Measurements from ENCODE around the gene FKRP. TPM values are rescaled to one million over a fixed set of nuclear protein-coding genes. Genes with fewer than 3 reads are reported as not detected.

Gene FKRP
- total RNA-seq, 1 experiment from 2014 or later: 19.4 TPM

- TF ChIP-seq ZBTB33 (IDR thresholded peaks at IDR 0.05; ENCODE audit: extremely low read depth, insufficient replicate concordance, low read length) (no peak), SP1 (IDR thresholded peaks at IDR 0.05; ENCODE audit: low read depth) (no peak)
- peaks cover 10 to 17% of the 10 kb centered on the region in 2 experiments for H3K4me1 ChIP-seq (ENCODE audit: control insufficient read depth in 1 of 2, insufficient read depth in 2 of 2, low read length in 2 of 2)
- peaks cover 0 to 2% of the 10 kb centered on the region in 2 experiments; a peak in 1 of 4 replicates for H3K36me3 ChIP-seq (ENCODE audit: control insufficient read depth in 1 of 2, insufficient read depth in 2 of 2, low read length in 2 of 2)
- ChIA-PET POLR2A (interaction anchor here (1.5 to 1.7 kb wide), 2 partner anchors 28 to 81 kb away, joined by 3 to 5 read pairs; no protein-coding TSS in a partner anchor), RAD21 (ENCODE audit: low non-redundant PET in 1 of 2, low total read pairs in 2 of 2, uncharacterized antibody in 2 of 2, unreplicated experiment in 2 of 2) (no interaction called here), CTCF (interaction anchor here (2.1 kb wide), 1 partner anchor 81 kb away, joined by 27 read pairs; no protein-coding TSS in a partner anchor)
- H3K9me3 ChIP-seq (ENCODE audit: control insufficient read depth in 1 of 2, insufficient read depth in 1 of 2, low read depth in 1 of 2, low read length in 2 of 2): no peaks in the 10 kb centered on the region
- no peaks in the 10 kb centered on the region for H3K79me2 ChIP-seq (ENCODE audit: insufficient read depth, low read length)
- intact Hi-C loops (cut with micrococcal nuclease): no loop called here
- no peak for DNase-seq (ENCODE audit: low read depth, low spot score)
- no peak for ATAC-seq
- no peak overlapping the region for H3K4me2 ChIP-seq (ENCODE audit: low read length)
- no TSS peak for BruUV-seq (replicated peaks)
- H4K20me1 ChIP-seq (ENCODE audit: insufficient read depth): no peaks in the 10 kb centered on the region
- no peak overlapping the region for H3K27ac ChIP-seq (ENCODE audit: low read depth, low read length)
- H3K9me2 ChIP-seq (ENCODE audit: insufficient read depth): no peaks in the 10 kb centered on the region
- no peak overlapping the region for H2AFZ ChIP-seq (ENCODE audit: low read depth, low read length, poor library complexity, severe bottlenecking)
- H3K27me3 ChIP-seq (ENCODE audit: insufficient read depth, low read length): no peaks in the 10 kb centered on the region
- H3K4me3 ChIP-seq (replicated peaks in 1 of 2; ENCODE audit: low read depth in 1 of 2, low read length in 2 of 2): no peak overlapping the region
- no peak overlapping the region for H3K9ac ChIP-seq (ENCODE audit: low read length)
Measured at GRCh38 chr19:46759206-46759605, 13.3 kb downstream of the FKRP start.

- Histone ChIP-seq H3K4me1 (ENCODE audit: control insufficient read depth in 1 of 2, insufficient read depth in 2 of 2, low read length in 2 of 2) (peaks cover 14 to 24% of the 10 kb centered on the region in 2 experiments), H3K9ac (ENCODE audit: low read length) (no peak overlapping the region), H3K9me2 (ENCODE audit: insufficient read depth) (no peaks in the 10 kb centered on the region), H3K4me3 (replicated peaks in 1 of 2; ENCODE audit: low read depth in 1 of 2, low read length in 2 of 2) (no peak overlapping the region), H3K9me3 (ENCODE audit: control insufficient read depth in 1 of 2, insufficient read depth in 1 of 2, low read depth in 1 of 2, low read length in 2 of 2) (no peaks in the 10 kb centered on the region), H3K36me3 (ENCODE audit: control insufficient read depth in 1 of 2, insufficient read depth in 2 of 2, low read length in 2 of 2) (peaks cover 0 to 2% of the 10 kb centered on the region in 2 experiments; a peak in 1 of 4 replicates), H3K4me2 (ENCODE audit: low read length) (no peak overlapping the region), H2AFZ (ENCODE audit: low read depth, low read length, poor library complexity, severe bottlenecking) (no peak overlapping the region), H4K20me1 (ENCODE audit: insufficient read depth) (no peaks in the 10 kb centered on the region), H3K27me3 (ENCODE audit: insufficient read depth, low read length) (no peaks in the 10 kb centered on the region), H3K27ac (ENCODE audit: low read depth, low read length) (no peak overlapping the region), H3K79me2 (ENCODE audit: insufficient read depth, low read length) (no peaks in the 10 kb centered on the region)
- intact Hi-C loops (cut with micrococcal nuclease): no loop called here
- RAD21 ChIA-PET (ENCODE audit: low non-redundant PET in 1 of 2, low total read pairs in 2 of 2, uncharacterized antibody in 2 of 2, unreplicated experiment in 2 of 2): no interaction called here
- no peak for TF ChIP-seq ELF1 (IDR thresholded peaks at IDR 0.05; ENCODE audit: borderline replicate concordance, low read depth)
- no peak for TF ChIP-seq ATF3 (IDR thresholded peaks at IDR 0.05)
- no peak for TF ChIP-seq CEBPB (IDR thresholded peaks at IDR 0.05; ENCODE audit: low read depth)
- no peak for TF ChIP-seq FOSL1 (IDR thresholded peaks at IDR 0.05; ENCODE audit: low read depth)
- no peak for TF ChIP-seq ZNF274 (IDR thresholded peaks at IDR 0.05; ENCODE audit: low read depth, low read length)
- POLR2A ChIA-PET: no interaction called here
- CTCF ChIA-PET: no interaction called here
- BruUV-seq (replicated peaks): no TSS peak
- ATAC-seq (no peak), DNase-seq (ENCODE audit: low read depth, low spot score) (no peak)
Measured at GRCh38 chr19:46759817-46760333, 14.0 kb downstream of the FKRP start.
